Testis (tissue), 2 donors: ENCODE measurements around the gene MAOA.

Source experiments
- POLR2A ChIP-seq: fragments of 450-650 bp; IDR thresholded peaks from one replicate; pipeline ENCODE4 v1.6.1; 2017; ENCODE audit warnings: antibody characterized with exemption, mild to moderate bottlenecking, moderate library complexity
- TF ChIP-seq, protein P1 (sequence below), 3 experiments: fragments of 450-650 bp in 2 of 3; fragments of 200-600 bp in 1 of 3; sonication (generic) in 1 of 3; IDR thresholded peaks; one replicate each; pipeline ENCODE4 v1.5.1; 2016 to 2019; ENCODE audit warnings: antibody characterized with exemption in 3 of 3, mild to moderate bottlenecking in 2 of 3, moderate library complexity in 1 of 3

DNA sequence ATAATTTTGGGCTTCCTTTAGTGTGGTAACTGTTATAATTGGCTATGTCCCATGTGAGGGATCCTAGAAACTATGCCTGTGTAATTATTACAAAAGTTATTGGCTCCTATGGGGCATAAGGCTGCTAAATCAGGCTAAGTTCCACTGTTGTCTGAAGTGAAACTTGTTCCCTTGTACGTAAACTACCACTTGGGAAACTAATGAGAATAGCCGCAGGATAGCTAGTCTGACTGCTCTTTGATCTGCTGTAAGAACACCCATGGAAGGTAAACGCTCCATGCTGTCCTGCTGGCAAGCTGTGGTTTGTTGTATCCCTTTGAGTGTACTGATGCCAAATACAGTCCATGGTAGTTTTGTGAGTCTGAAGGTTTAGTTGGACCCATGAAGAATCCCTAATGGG is 9.3 kb upstream of the MAOA start:
- TF ChIP-seq, protein P1, sequence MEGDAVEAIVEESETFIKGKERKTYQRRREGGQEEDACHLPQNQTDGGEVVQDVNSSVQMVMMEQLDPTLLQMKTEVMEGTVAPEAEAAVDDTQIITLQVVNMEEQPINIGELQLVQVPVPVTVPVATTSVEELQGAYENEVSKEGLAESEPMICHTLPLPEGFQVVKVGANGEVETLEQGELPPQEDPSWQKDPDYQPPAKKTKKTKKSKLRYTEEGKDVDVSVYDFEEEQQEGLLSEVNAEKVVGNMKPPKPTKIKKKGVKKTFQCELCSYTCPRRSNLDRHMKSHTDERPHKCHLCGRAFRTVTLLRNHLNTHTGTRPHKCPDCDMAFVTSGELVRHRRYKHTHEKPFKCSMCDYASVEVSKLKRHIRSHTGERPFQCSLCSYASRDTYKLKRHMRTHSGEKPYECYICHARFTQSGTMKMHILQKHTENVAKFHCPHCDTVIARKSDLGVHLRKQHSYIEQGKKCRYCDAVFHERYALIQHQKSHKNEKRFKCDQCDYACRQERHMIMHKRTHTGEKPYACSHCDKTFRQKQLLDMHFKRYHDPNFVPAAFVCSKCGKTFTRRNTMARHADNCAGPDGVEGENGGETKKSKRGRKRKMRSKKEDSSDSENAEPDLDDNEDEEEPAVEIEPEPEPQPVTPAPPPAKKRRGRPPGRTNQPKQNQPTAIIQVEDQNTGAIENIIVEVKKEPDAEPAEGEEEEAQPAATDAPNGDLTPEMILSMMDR (IDR thresholded peaks at IDR 0.05): no peak
- no peak for TF ChIP-seq POLR2A
